SK-N-SH treated with all-trans-retinoic acid at 6 μM for 48 hours (cell line): ENCODE results near the gene MAP2K6.

Experiments used
- CSDC2 ChIP-seq: fragments of 250-450 bp; sonication (Bioruptor Pico); IDR thresholded peaks from 2 replicates; pipeline ENCODE4 v1.5.0; 2020; ENCODE audit warnings: mild to moderate bottlenecking, moderate library complexity
- CSRNP3 ChIP-seq: fragments of 250-450 bp; sonication (Bioruptor Pico); IDR thresholded peaks from 2 replicates; pipeline ENCODE4 v1.5.1; 2021; ENCODE audit warnings: mild to moderate bottlenecking, moderate library complexity
- PATZ1 ChIP-seq: fragments of 250-450 bp; sonication (Bioruptor Pico); IDR thresholded peaks from 2 replicates; pipeline ENCODE4 v1.8.0; 2020; ENCODE audit warnings: mild to moderate bottlenecking, moderate library complexity, borderline replicate concordance
- POU6F1 ChIP-seq: fragments of 250-450 bp; sonication (Bioruptor Pico); IDR thresholded peaks from 2 replicates; pipeline ENCODE4 v1.8.0; 2021; ENCODE audit warnings: low read depth, mild to moderate bottlenecking, moderate library complexity, borderline replicate concordance
- ZNF565 ChIP-seq: fragments of 450-650 bp; formaldehyde crosslinking; conservative IDR thresholded peaks from 2 replicates; pipeline ENCODE4 v1.5.0; 2020; ENCODE audit warnings: low read depth, mild to moderate bottlenecking, moderate library complexity

GRCh38 chr17:69538795-69539194 lies 124.3 kb downstream of the MAP2K6 start:
- TF ChIP-seq ZNF565 = no peak
- no peak for TF ChIP-seq POU6F1
- no peak for TF ChIP-seq CSRNP3
- no peak for TF ChIP-seq PATZ1
- TF ChIP-seq CSDC2 = no peak
